ENCODE results near the gene TSPYL6. TPM values are rescaled to one million over a fixed set of nuclear protein-coding genes. Genes with fewer than 3 reads are reported as not detected.
A peak's percentile ranks its signal among the peaks of the same experiment; 100 is the strongest.

The TSPYL6 gene
- total RNA-seq, 1 donor from 2014 or later, result not detected

GRCh38 chr2:54258166-54258565 is 2.1 kb upstream of the TSPYL6 start:
- Histone ChIP-seq H3K4me2 (ENCODE audit: low read length) (no peak overlapping the region), H3K79me2 (ENCODE audit: insufficient read depth, low read length) (no peaks in the 10 kb centered on the region), H4K20me1 (ENCODE audit: insufficient read depth, low read length) (no peaks in the 10 kb centered on the region), H3K36me3 (ENCODE audit: insufficient read depth, low read length) (no peaks in the 10 kb centered on the region), H3K9me3 (ENCODE audit: insufficient read depth, low read depth, low read length) (no peaks in the 10 kb centered on the region), H2AFZ (ENCODE audit: low read depth, low read length) (no peak overlapping the region), H3K27ac (ENCODE audit: low read depth, low read length) (no peak overlapping the region), H3K9ac (ENCODE audit: low read length) (no peak overlapping the region), H3K27me3 (ENCODE audit: insufficient read depth, low read length) (no peaks in the 10 kb centered on the region), H3K4me3 (ENCODE audit: insufficient read depth, low read depth, low read length) (no peak overlapping the region), H3K4me1 (ENCODE audit: insufficient read depth, low read length) (peaks cover 4% of the 10 kb centered on the region)
- Mint-ChIP-seq H3K9me3 (ENCODE audit: unreplicated experiment) (no peaks in the 10 kb centered on the region), H3K36me3 (ENCODE audit: low read depth, unreplicated experiment) (peaks cover 4% of the 10 kb centered on the region), H3K4me1 (ENCODE audit: low read depth, unreplicated experiment) (no peaks in the 10 kb centered on the region), H3K4me3 (ENCODE audit: unreplicated experiment) (no peak overlapping the region), H3K27me3 (ENCODE audit: low read depth, unreplicated experiment) (peaks cover 3% of the 10 kb centered on the region), H3K27ac (ENCODE audit: unreplicated experiment) (no peak overlapping the region)
- TF ChIP-seq CTCF (IDR thresholded peaks at IDR 0.05; ENCODE audit: insufficient read depth, low read depth, low read length) (no peak), EZH2 (IDR thresholded peaks at IDR 0.05; ENCODE audit: insufficient read depth, low read length) (no peak)
- peak; percentile 42 for DNase-seq (ENCODE audit: low read depth)
- FAIRE-seq, result no peak

DNA sequence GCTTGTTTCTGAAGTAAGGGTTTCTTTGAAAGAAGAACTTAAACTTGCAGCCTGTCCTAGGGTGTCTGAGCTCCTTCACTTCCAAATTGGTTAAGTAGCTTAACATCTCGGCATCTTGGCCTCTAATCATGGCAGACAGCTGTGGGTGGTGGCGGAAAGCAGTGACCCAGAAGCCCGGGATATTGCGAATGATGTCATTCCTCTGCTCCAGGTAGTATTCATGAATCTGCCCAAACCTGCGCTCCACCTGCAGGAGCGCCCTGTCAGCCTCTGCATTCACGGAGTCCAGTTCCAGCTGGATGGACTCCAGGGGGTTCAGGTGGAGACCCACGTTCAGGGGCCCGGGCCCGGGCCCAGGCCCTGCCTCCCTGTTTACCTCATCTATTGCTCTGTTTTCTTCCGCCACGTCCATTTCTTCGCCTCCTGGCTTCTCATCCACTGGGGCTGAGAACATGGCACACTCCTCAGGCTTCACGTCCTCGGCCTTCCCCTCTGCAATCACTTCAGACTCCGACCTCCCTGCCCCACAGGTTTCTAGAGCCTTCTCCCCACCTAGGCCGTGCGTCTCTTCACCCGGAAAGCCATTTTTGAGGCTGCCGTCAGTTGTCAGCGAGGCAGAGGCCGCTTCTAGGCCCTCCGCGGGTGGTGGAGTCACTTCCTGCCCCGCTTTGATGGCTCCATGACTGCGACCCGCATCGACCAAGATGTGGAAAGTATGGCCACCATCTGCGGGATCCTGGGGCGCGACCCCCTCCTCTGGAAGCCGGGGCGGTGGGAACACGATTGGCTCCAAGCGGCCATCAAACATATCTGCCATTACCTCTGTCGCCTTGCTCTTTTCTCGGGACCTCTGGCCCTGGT is 569 bp downstream of the TSPYL6 start:
- FAIRE-seq, result no peak
- Histone ChIP-seq H2AFZ (ENCODE audit: low read depth, low read length) (no peak overlapping the region), H3K27ac (ENCODE audit: low read depth, low read length) (no peak overlapping the region), H3K4me3 (ENCODE audit: insufficient read depth, low read depth, low read length) (no peak overlapping the region), H3K27me3 (ENCODE audit: insufficient read depth, low read length) (no peaks in the 10 kb centered on the region), H3K4me2 (ENCODE audit: low read length) (no peak overlapping the region), H3K4me1 (ENCODE audit: insufficient read depth, low read length) (no peaks in the 10 kb centered on the region), H3K79me2 (ENCODE audit: insufficient read depth, low read length) (no peaks in the 10 kb centered on the region), H3K36me3 (ENCODE audit: insufficient read depth, low read length) (no peaks in the 10 kb centered on the region), H4K20me1 (ENCODE audit: insufficient read depth, low read length) (no peaks in the 10 kb centered on the region), H3K9me3 (ENCODE audit: insufficient read depth, low read depth, low read length) (no peaks in the 10 kb centered on the region), H3K9ac (ENCODE audit: low read length) (no peak overlapping the region)
- TF ChIP-seq EZH2 (IDR thresholded peaks at IDR 0.05; ENCODE audit: insufficient read depth, low read length), result no peak
- no peak for TF ChIP-seq CTCF (IDR thresholded peaks at IDR 0.05; ENCODE audit: insufficient read depth, low read depth, low read length)
- H3K27ac Mint-ChIP-seq (ENCODE audit: unreplicated experiment), result no peak overlapping the region
- H3K4me3 Mint-ChIP-seq (ENCODE audit: unreplicated experiment), result no peak overlapping the region
- H3K27me3 Mint-ChIP-seq (ENCODE audit: low read depth, unreplicated experiment), result peaks cover 3% of the 10 kb centered on the region
- no peaks in the 10 kb centered on the region for H3K4me1 Mint-ChIP-seq (ENCODE audit: low read depth, unreplicated experiment)
- DNase-seq (ENCODE audit: low read depth), result no peak
- no peaks in the 10 kb centered on the region for H3K9me3 Mint-ChIP-seq (ENCODE audit: unreplicated experiment)
- peaks cover 6% of the 10 kb centered on the region for H3K36me3 Mint-ChIP-seq (ENCODE audit: low read depth, unreplicated experiment)

- Histone ChIP-seq H3K4me2 (ENCODE audit: low read length) (no peak overlapping the region), H3K79me2 (ENCODE audit: insufficient read depth, low read length) (no peaks in the 10 kb centered on the region), H3K4me1 (ENCODE audit: insufficient read depth, low read length) (no peaks in the 10 kb centered on the region), H2AFZ (ENCODE audit: low read depth, low read length) (no peak overlapping the region), H3K9me3 (ENCODE audit: insufficient read depth, low read depth, low read length) (no peaks in the 10 kb centered on the region), H4K20me1 (ENCODE audit: insufficient read depth, low read length) (no peaks in the 10 kb centered on the region), H3K9ac (ENCODE audit: low read length) (no peak overlapping the region), H3K27me3 (ENCODE audit: insufficient read depth, low read length) (no peaks in the 10 kb centered on the region), H3K36me3 (ENCODE audit: insufficient read depth, low read length) (no peaks in the 10 kb centered on the region), H3K27ac (ENCODE audit: low read depth, low read length) (no peak overlapping the region), H3K4me3 (ENCODE audit: insufficient read depth, low read depth, low read length) (no peak overlapping the region)
- FAIRE-seq (no peak), DNase-seq (ENCODE audit: low read depth) (no peak)
- H3K9me3 Mint-ChIP-seq (ENCODE audit: unreplicated experiment), result no peaks in the 10 kb centered on the region
- TF ChIP-seq CTCF (IDR thresholded peaks at IDR 0.05; ENCODE audit: insufficient read depth, low read depth, low read length), result no peak
- TF ChIP-seq EZH2 (IDR thresholded peaks at IDR 0.05; ENCODE audit: insufficient read depth, low read length), result no peak
- H3K4me1 Mint-ChIP-seq (ENCODE audit: low read depth, unreplicated experiment), result no peaks in the 10 kb centered on the region
- H3K27me3 Mint-ChIP-seq (ENCODE audit: low read depth, unreplicated experiment), result peaks cover 3% of the 10 kb centered on the region
- H3K36me3 Mint-ChIP-seq (ENCODE audit: low read depth, unreplicated experiment), result peaks cover 6% of the 10 kb centered on the region
- no peak overlapping the region for H3K4me3 Mint-ChIP-seq (ENCODE audit: unreplicated experiment)
- no peak overlapping the region for H3K27ac Mint-ChIP-seq (ENCODE audit: unreplicated experiment)
Observed at GRCh38 chr2:54254180-54254579, 1.8 kb downstream of the TSPYL6 start.
